NCI-H2081 treated with DMSO at 0.1 percent for 48 hours (cell line): ENCODE measurements around the gene KIF18B.

ENCODE experiments used
- DNase-seq: peaks from one replicate; lab custom pipeline; 2025; lab: John Stamatoyannopoulos, UW

The KIF18B gene

GRCh38 chr17:44875761-44876160, 71.8 kb downstream of the KIF18B start:
- DNase-seq = no peak
